H1 (cell line): ENCODE data around the gene PDRG1. TPM values are rescaled to one million over a fixed set of nuclear protein-coding genes. Genes with fewer than 3 reads are reported as not detected.
A peak's percentile ranks its signal among the peaks of the same experiment; 100 is the strongest.

Source experiments
- CTCF ChIA-PET: fragments of 300-600 bp; sonication (Branson Sonifier 250); formaldehyde crosslinking; loops from one replicate; lab custom pipeline; 2021; ENCODE audit not compliant: partially characterized antibody; lab: Charles Lee
- POLR2A ChIA-PET: fragments of 300-600 bp; sonication (Branson Sonifier 250); formaldehyde crosslinking; loops from one replicate; lab custom pipeline; 2021; ENCODE audit warnings: inconsistent platforms; ENCODE audit not compliant: partially characterized antibody; lab: Charles Lee
- DNase-seq, 2 experiments: peaks; one replicate each; pipeline versions ENCODE4 v3.0.0 to v3.0.0-alpha.2; 2010 to 2022; ENCODE audit warnings: low spot score in 2 of 2, low read depth in 1 of 2, mixed read lengths in 1 of 2
- FAIRE-seq: peaks from 2 replicates; lab custom pipeline; 2011; peaks lifted over from hg19 to GRCh38; lab: Jason Lieb, UNC
- H2AFZ ChIP-seq: 2 replicates; pipeline ENCODE4 v1.8.1; 2012; ENCODE audit warnings: low read length, inconsistent platforms
- H2AK5ac ChIP-seq: 2 replicates; pipeline ENCODE4 v1.6.1; 2013; ENCODE audit warnings: low read depth, low read length
- H2BK120ac ChIP-seq: replicated peaks from 2 replicates; pipeline ENCODE3; 2013; ENCODE audit warnings: low read depth, low read length, inconsistent platforms
- H2BK12ac ChIP-seq: 2 replicates; pipeline ENCODE4 v1.6.1; 2013; ENCODE audit warnings: low read depth, low read length
- H2BK15ac ChIP-seq: 2 replicates; pipeline ENCODE4 v1.6.1; 2013; ENCODE audit warnings: low read length
- H2BK20ac ChIP-seq: 2 replicates; pipeline ENCODE4 v1.6.1; 2013; ENCODE audit warnings: low read length
- H2BK5ac ChIP-seq: 2 replicates; pipeline ENCODE4 v1.6.1; 2013; ENCODE audit warnings: low read depth, low read length
- H3K14ac ChIP-seq: 2 replicates; pipeline ENCODE4 v1.6.1; 2013; ENCODE audit warnings: inconsistent platforms; ENCODE audit not compliant: insufficient read length
- H3K18ac ChIP-seq: 2 replicates; pipeline ENCODE4 v1.6.1; 2013; ENCODE audit warnings: low read length; ENCODE audit errors: extremely low read depth
- H3K23ac ChIP-seq: 2 replicates; pipeline ENCODE4 v1.6.1; 2013; ENCODE audit warnings: inconsistent platforms; ENCODE audit not compliant: insufficient read length
- H3K23me2 ChIP-seq: 2 replicates; pipeline ENCODE4 v1.6.1; 2013; ENCODE audit warnings: low read depth, low read length
- H3K27ac ChIP-seq: 2 replicates; pipeline ENCODE4 v1.6.1; 2011; ENCODE audit warnings: low read depth, low read length, inconsistent platforms
- H3K27me3 ChIP-seq, 4 experiments: replicated peaks in 1 of 4; 1 replicate in 1 of 4; 2 replicates in 3 of 4; pipeline versions ENCODE4 v1.6.1 to v1.8.1; 2011 to 2013; ENCODE audit warnings: low read length in 3 of 4, mild to moderate bottlenecking in 3 of 4, inconsistent platforms in 2 of 4, mixed read lengths in 2 of 4, moderate library complexity in 1 of 4; ENCODE audit not compliant: control insufficient read depth in 3 of 4, insufficient read depth in 3 of 4; ENCODE audit errors: extremely low read depth in 1 of 4
- H3K36me3 ChIP-seq, 4 experiments: 2 replicates each; pipeline versions ENCODE4 v1.6.1 to v1.8.1; 2011 to 2013; ENCODE audit warnings: mild to moderate bottlenecking in 4 of 4, low read length in 3 of 4, moderate library complexity in 2 of 4, control low read depth in 1 of 4, inconsistent platforms in 1 of 4; ENCODE audit not compliant: insufficient read depth in 4 of 4, control insufficient read depth in 2 of 4
- H3K4ac ChIP-seq: replicated peaks from 2 replicates; pipeline ENCODE3; 2013; ENCODE audit warnings: low read length, low read depth, mixed read lengths, inconsistent platforms; ENCODE audit not compliant: insufficient read length
- H3K4me1 ChIP-seq, 4 experiments: replicated peaks in 1 of 4; 1 replicate in 1 of 4; 2 replicates in 3 of 4; pipeline versions ENCODE4 v1.6.1 to v1.8.1; 2011 to 2013; ENCODE audit warnings: low read length in 3 of 4, inconsistent platforms in 2 of 4, mixed read lengths in 1 of 4; ENCODE audit not compliant: insufficient read depth in 4 of 4, control insufficient read depth in 3 of 4
- H3K4me2 ChIP-seq, 2 experiments: 2 replicates each; pipeline versions ENCODE4 v1.6.1 to v1.8.1; 2011 to 2013; ENCODE audit warnings: low read depth in 2 of 2, low read length in 2 of 2, control low read depth in 1 of 2, inconsistent platforms in 1 of 2, mild to moderate bottlenecking in 1 of 2; ENCODE audit not compliant: insufficient read depth in 1 of 2
- H3K4me3 ChIP-seq, 4 experiments: fragments of 200-600, 300-600 bp in 1 of 4; sonication (generic), shearing (Covaris generic), sonication (Bioruptor Twin) in 1 of 4; 2 replicates each; pipeline versions ENCODE4 v1.5.1 to v1.8.1; 2011 to 2016; ENCODE audit warnings: low read length in 4 of 4, low read depth in 3 of 4, control low read depth in 2 of 4, inconsistent platforms in 2 of 4, mild to moderate bottlenecking in 2 of 4, mixed read lengths in 1 of 4, moderate library complexity in 1 of 4; ENCODE audit not compliant: insufficient read depth in 2 of 4; ENCODE audit errors: extremely low read depth in 1 of 4
- H3K56ac ChIP-seq: replicated peaks from 2 replicates; pipeline ENCODE3; 2013; ENCODE audit warnings: low read depth, mild to moderate bottlenecking, mixed read lengths, low read length, inconsistent platforms; ENCODE audit not compliant: insufficient read length
- H3K79me1 ChIP-seq: 2 replicates; pipeline ENCODE4 v1.6.1; 2013; ENCODE audit warnings: low read depth, low read length, control low read depth
- H3K79me2 ChIP-seq, 2 experiments: 2 replicates each; pipeline versions ENCODE4 v1.6.1 to v1.8.1; 2012 to 2013; ENCODE audit warnings: low read length in 2 of 2, mild to moderate bottlenecking in 2 of 2, inconsistent platforms in 1 of 2; ENCODE audit not compliant: insufficient read depth in 2 of 2, control insufficient read depth in 1 of 2
- H3K9ac ChIP-seq, 4 experiments: replicated peaks in 1 of 4; 1 replicate in 1 of 4; 2 replicates in 3 of 4; pipeline versions ENCODE4 v1.6.1 to v1.8.1; 2011 to 2013; ENCODE audit warnings: low read depth in 3 of 4, low read length in 3 of 4, control low read depth in 2 of 4, mild to moderate bottlenecking in 2 of 4, moderate library complexity in 2 of 4, inconsistent platforms in 1 of 4; ENCODE audit errors: extremely low read depth in 1 of 4
- H3K9me3 ChIP-seq, 2 experiments: 2 replicates each; pipeline versions ENCODE4 v1.6.1 to v1.8.1; 2012 to 2013; ENCODE audit warnings: mild to moderate bottlenecking in 2 of 2, moderate library complexity in 2 of 2, control low read depth in 1 of 2, inconsistent platforms in 1 of 2, low read depth in 1 of 2, low read length in 1 of 2, mixed read lengths in 1 of 2; ENCODE audit not compliant: insufficient read depth in 2 of 2
- H4K20me1 ChIP-seq, 2 experiments: replicated peaks in 1 of 2; 2 replicates each; pipeline versions ENCODE3 to v1.8.1; 2011 to 2013; ENCODE audit warnings: inconsistent platforms in 2 of 2, low read length in 2 of 2, mild to moderate bottlenecking in 1 of 2; ENCODE audit not compliant: insufficient read depth in 2 of 2, control insufficient read depth in 1 of 2
- H4K5ac ChIP-seq: 2 replicates; pipeline ENCODE4 v1.6.1; 2013; ENCODE audit warnings: low read length, low read depth, mixed read lengths, inconsistent platforms; ENCODE audit not compliant: insufficient read length
- H4K8ac ChIP-seq: 2 replicates; pipeline ENCODE4 v1.8.0; 2013; ENCODE audit warnings: mild to moderate bottlenecking, moderate library complexity, low read length, inconsistent platforms; ENCODE audit not compliant: insufficient read depth; ENCODE audit errors: extremely low read depth
- H4K91ac ChIP-seq: replicated peaks from 2 replicates; pipeline ENCODE3; 2013; ENCODE audit warnings: low read length, mixed read lengths, inconsistent platforms; ENCODE audit not compliant: insufficient read length
- BACH1 ChIP-seq: IDR thresholded peaks from 2 replicates; pipeline ENCODE4 v1.6.1; 2012; ENCODE audit warnings: low read length, improper control_type of control experiment
- BCL11A ChIP-seq, 2 experiments: IDR thresholded peaks; one replicate each; pipeline ENCODE4 v1.6.1; 2011; ENCODE audit warnings: low read depth in 2 of 2, low read length in 2 of 2, mild to moderate bottlenecking in 2 of 2
- CHD1 ChIP-seq: IDR thresholded peaks from 2 replicates; pipeline ENCODE4 v1.6.1; 2012; ENCODE audit warnings: low read depth, low read length, improper control_type of control experiment
- CTBP2 ChIP-seq: IDR thresholded peaks from 2 replicates; pipeline ENCODE4 v1.7.0; 2011; ENCODE audit warnings: borderline replicate concordance, mild to moderate bottlenecking, moderate library complexity, mixed read lengths, low read length; ENCODE audit not compliant: insufficient read depth, insufficient read length
- FOSL1 ChIP-seq: IDR thresholded peaks from 2 replicates; pipeline ENCODE4 v1.6.1; 2011; ENCODE audit warnings: mild to moderate bottlenecking, low read depth, low read length, moderate library complexity; ENCODE audit not compliant: insufficient read depth
- GABPA ChIP-seq: IDR thresholded peaks from 2 replicates; pipeline ENCODE4 v1.6.1; 2011; ENCODE audit warnings: mild to moderate bottlenecking, low read length, moderate library complexity, borderline replicate concordance; ENCODE audit not compliant: insufficient read depth
- MAFK ChIP-seq: IDR thresholded peaks from 2 replicates; pipeline ENCODE4 v1.6.1; 2012; ENCODE audit warnings: low read depth, mild to moderate bottlenecking, improper control_type of control experiment, low read length
- POLR2AphosphoS5 ChIP-seq: IDR thresholded peaks from 2 replicates; pipeline ENCODE4 v1.6.1; 2011; ENCODE audit warnings: low read depth, low read length
- RBBP5 ChIP-seq: IDR thresholded peaks from 2 replicates; pipeline ENCODE4 v1.7.1; 2012; ENCODE audit warnings: low read depth, mild to moderate bottlenecking, inconsistent platforms, low read length, moderate library complexity, borderline replicate concordance
- RFX5 ChIP-seq: IDR thresholded peaks from 2 replicates; pipeline ENCODE4 v1.6.1; 2011; ENCODE audit warnings: low read depth, low read length, improper control_type of control experiment, borderline replicate concordance
- SIX5 ChIP-seq: IDR thresholded peaks from 2 replicates; pipeline ENCODE4 v1.6.1; 2011; ENCODE audit warnings: mild to moderate bottlenecking, low read depth, low read length
- SP1 ChIP-seq: IDR thresholded peaks from 2 replicates; pipeline ENCODE4 v1.6.1; 2011; ENCODE audit warnings: low read depth, low read length
- SP4 ChIP-seq: IDR thresholded peaks from 2 replicates; pipeline ENCODE4 v1.6.1; 2012; ENCODE audit warnings: low read length, inconsistent platforms
- SRF ChIP-seq: IDR thresholded peaks from 2 replicates; pipeline ENCODE4 v1.6.1; 2011; ENCODE audit warnings: mild to moderate bottlenecking, low read depth, low read length, moderate library complexity
- YY1 ChIP-seq: IDR thresholded peaks from 2 replicates; pipeline ENCODE4 v1.6.1; 2011; ENCODE audit warnings: low read depth, mild to moderate bottlenecking, low read length
- WGBS, 2 experiments: shearing (Covaris generic) in 1 of 2; methylation state at CpG; one replicate each; pipeline versions ENCODE4 v1.1.6 to v1.1.7; 2013 to 2015; ENCODE audit warnings: low lambda C conversion rate in 2 of 2, mixed read lengths in 2 of 2, inconsistent platforms in 1 of 2, low coverage in 1 of 2, missing lambda C conversion rate in 1 of 2; ENCODE audit not compliant: insufficient replicate concordance in 2 of 2, insufficient coverage in 1 of 2, insufficient read length in 1 of 2; ENCODE audit errors: extremely low coverage in 1 of 2, missing lambda C conversion rate in 1 of 2; 5-methylcytosine and 5-hydroxymethylcytosine counted together
- polyA plus RNA-seq, 7 experiments: library from polyadenylated mRNA; depleted of rRNA in 3 of 7; stranded (reverse) in 5 of 7; unstranded in 2 of 7; fragments of >200 nt in 5 of 7; fragments of 200-250 nt in 2 of 7; gene quantifications; 1 replicate in 5 of 7; 2 replicates in 1 of 7; 4 replicates in 1 of 7; pipeline versions ENCODE4 v1.2.1 to v1.2.3, GENCODE V29; 2011 to 2013; ENCODE audit warnings: missing spikeins in 2 of 7, mixed read lengths in 2 of 7
- total RNA-seq: library from RNA; stranded (reverse); fragmentation: NEBNext Ultra II Directional; extraction: Animal tissue kit (Norgen Biotek cat#: 25700); gene quantifications from 2 replicates; pipeline ENCODE4 v1.2.1, GENCODE V29; 2021

The PDRG1 gene
- total and polyA plus RNA-seq, 2 of the 8 experiments (the other 6 are each of a cell fraction or from before 2014, with no cell fraction given): 14.2 to 20.8 TPM

DNA sequence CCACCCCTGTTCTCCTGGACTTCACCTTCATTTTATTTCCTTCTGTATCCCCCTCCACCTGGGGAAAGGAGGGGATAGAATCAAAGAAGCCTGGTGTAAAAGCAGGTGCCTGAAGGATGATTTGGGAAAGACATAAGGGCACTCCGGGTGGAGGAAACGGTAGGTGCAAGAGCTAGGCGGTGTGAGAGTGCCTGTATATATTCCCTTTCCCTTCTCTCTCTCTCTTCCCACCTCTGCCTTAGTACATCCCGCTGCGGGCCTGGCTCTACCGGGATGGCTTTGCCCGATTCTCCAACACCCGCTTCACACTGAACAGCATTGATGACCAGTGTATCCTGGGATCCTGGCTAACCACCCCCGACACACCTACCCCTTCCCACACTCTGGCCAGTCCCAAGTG is 26.2 kb downstream of the PDRG1 start:
- Histone ChIP-seq H3K18ac (no peak overlapping the region), H3K36me3 (no peaks in the 10 kb centered on the region), H3K79me1 (no peaks in the 10 kb centered on the region), H3K4me2 (no peak overlapping the region), H2BK20ac (no peak overlapping the region), H2BK120ac (no peak overlapping the region), H2BK5ac (no peak overlapping the region), H4K20me1 (no peaks in the 10 kb centered on the region), H2BK15ac (no peak overlapping the region), H3K23ac (no peak overlapping the region), H4K91ac (no peak overlapping the region), H3K4me1 (peaks cover 0 to 7% (median 5%) of the 10 kb centered on the region in 4 experiments; a peak in 5 of 7 replicates), H2AFZ (0 out of 2 replicates have a peak overlapping the region, but pooled peaks have one; percentile 1), H3K9ac (no peak overlapping the region; a peak in 1 of 7 replicates), H2BK12ac (no peak overlapping the region), H3K9me3 (no peaks in the 10 kb centered on the region), H3K56ac (no peak overlapping the region), H3K27me3 (no peaks in the 10 kb centered on the region), H3K79me2 (no peaks in the 10 kb centered on the region), H2AK5ac (no peak overlapping the region), H3K14ac (no peak overlapping the region), H3K4ac (no peak overlapping the region), H4K5ac (no peak overlapping the region), H4K8ac (no peak overlapping the region), H3K27ac (no peak overlapping the region), H3K23me2 (no peaks in the 10 kb centered on the region), H3K4me3 (no peak overlapping the region)
- TF ChIP-seq RBBP5 (no peak), MAFK (no peak), SP1 (no peak), YY1 (no peak), CTBP2 (no peak), CHD1 (no peak), SIX5 (no peak), BACH1 (no peak), SRF (no peak), BCL11A (IDR thresholded peaks at IDR 0.05; ENCODE audit: low read depth in 2 of 2, low read length in 2 of 2) (no peak), GABPA (no peak), POLR2AphosphoS5 (no peak), FOSL1 (no peak), SP4 (no peak), RFX5 (no peak)
- 75% methylated on average over 9 of the region's 9 CpGs; no CpG with 5 or more reads in 1 of the 2 experiments for WGBS, 2 experiments
- ChIA-PET POLR2A (interaction anchor here (0.9 to 1.0 kb wide), 2 partner anchors 14 to 20 kb away, joined by 3 to 4 read pairs; no protein-coding TSS in a partner anchor), CTCF (interaction anchor here (0.9 to 1.5 kb wide), 4 partner anchors 11 to 106 kb away, joined by 3 read pairs; no protein-coding TSS in a partner anchor)
- FAIRE-seq (peak; percentile 60), DNase-seq (no peak)
